ENCODE measurements around the gene VWA8.

The VWA8 gene

GRCh38 chr13:41802684-41803444, 158.0 kb downstream of the VWA8 start:
- no peak overlapping the region for H3K27ac ChIP-seq (ENCODE audit: low read depth, low read length)
- H3K27me3 ChIP-seq (ENCODE audit: insufficient read depth, low read length), result no peaks in the 10 kb centered on the region
- no peaks in the 10 kb centered on the region for H3K4me1 ChIP-seq (ENCODE audit: insufficient read depth, low read length)

GRCh38 chr13:41802043-41802683, 158.7 kb downstream of the VWA8 start:
- Histone ChIP-seq H3K9me3 (ENCODE audit: insufficient read depth, low read depth, low read length) (peaks cover 8% of the 10 kb centered on the region; the same call in 1 of the 2 replicates), H3K9ac (ENCODE audit: low read depth, low read length) (no peak overlapping the region), H3K36me3 (ENCODE audit: insufficient read depth, low read length) (peaks cover 12% of the 10 kb centered on the region; the same call in 1 of the 2 replicates), H3K4me3 (ENCODE audit: low read length) (no peak overlapping the region), H3K27ac (ENCODE audit: low read depth, low read length) (no peak overlapping the region), H3K4me1 (ENCODE audit: insufficient read depth, low read length) (no peaks in the 10 kb centered on the region), H3K27me3 (ENCODE audit: insufficient read depth, low read length) (no peaks in the 10 kb centered on the region)
- WGBS, result 93% methylated on average over 2 of the region's 2 CpGs

More at GRCh38 chr13:41802684-41803444, 158.0 kb downstream of the VWA8 start:
- Histone ChIP-seq H3K9ac (ENCODE audit: low read depth, low read length) (no peak overlapping the region), H3K36me3 (ENCODE audit: insufficient read depth, low read length) (peaks cover 12% of the 10 kb centered on the region; the same call in 1 of the 2 replicates), H3K9me3 (ENCODE audit: insufficient read depth, low read depth, low read length) (peaks cover 8% of the 10 kb centered on the region; the same call in 1 of the 2 replicates), H3K4me3 (ENCODE audit: low read length) (no peak overlapping the region)
- WGBS, result 75% methylated on average over 1 of the region's 1 CpG

GRCh38 chr13:41791056-41791455, 169.9 kb downstream of the VWA8 start:
- Histone ChIP-seq H3K36me3 (ENCODE audit: insufficient read depth, low read length) (peaks cover 4% of the 10 kb centered on the region; the same call in 1 of the 2 replicates), H3K27ac (ENCODE audit: low read depth, low read length) (no peak overlapping the region), H3K9ac (ENCODE audit: low read depth, low read length) (no peak overlapping the region), H3K4me3 (ENCODE audit: low read length) (no peak overlapping the region), H3K9me3 (ENCODE audit: insufficient read depth, low read depth, low read length) (no peaks in the 10 kb centered on the region), H3K27me3 (ENCODE audit: insufficient read depth, low read length) (no peaks in the 10 kb centered on the region), H3K4me1 (ENCODE audit: insufficient read depth, low read length) (no peaks in the 10 kb centered on the region)

GRCh38 chr13:41788552-41788951, 172.4 kb downstream of the VWA8 start:
- H3K9me3 ChIP-seq (ENCODE audit: insufficient read depth, low read depth, low read length), result no peaks in the 10 kb centered on the region
- H3K4me3 ChIP-seq (ENCODE audit: low read length), result no peak overlapping the region
- WGBS, result 93% methylated on average over 4 of the region's 4 CpGs
- H3K9ac ChIP-seq (ENCODE audit: low read depth, low read length), result no peak overlapping the region
- no peaks in the 10 kb centered on the region for H3K4me1 ChIP-seq (ENCODE audit: insufficient read depth, low read length)
- H3K27ac ChIP-seq (ENCODE audit: low read depth, low read length), result no peak overlapping the region
- no peaks in the 10 kb centered on the region for H3K27me3 ChIP-seq (ENCODE audit: insufficient read depth, low read length)
- peaks cover 4% of the 10 kb centered on the region; the same call in 1 of the 2 replicates for H3K36me3 ChIP-seq (ENCODE audit: insufficient read depth, low read length)

GRCh38 chr13:41785402-41786172, 175.3 kb downstream of the VWA8 start:
- Histone ChIP-seq H3K4me1 (ENCODE audit: insufficient read depth, low read length) (peaks cover 4% of the 10 kb centered on the region; the same call in 1 of the 2 replicates), H3K36me3 (ENCODE audit: insufficient read depth, low read length) (0 out of 2 replicates have a peak, but pooled peaks cover 2% of the 10 kb centered on the region), H3K4me3 (ENCODE audit: low read length) (no peak overlapping the region), H3K9ac (ENCODE audit: low read depth, low read length) (no peak overlapping the region), H3K27ac (ENCODE audit: low read depth, low read length) (no peak overlapping the region), H3K9me3 (ENCODE audit: insufficient read depth, low read depth, low read length) (no peaks in the 10 kb centered on the region), H3K27me3 (ENCODE audit: insufficient read depth, low read length) (no peaks in the 10 kb centered on the region)
- 83% methylated on average over 6 of the region's 6 CpGs for WGBS

- no peaks in the 10 kb centered on the region for H3K9me3 ChIP-seq (ENCODE audit: insufficient read depth, low read depth, low read length)
- H3K36me3 ChIP-seq (ENCODE audit: insufficient read depth, low read length), result 0 out of 2 replicates have a peak, but pooled peaks cover 2% of the 10 kb centered on the region
- 83% methylated on average over 1 of the region's 1 CpG for WGBS
- peaks cover 4% of the 10 kb centered on the region; the same call in 1 of the 2 replicates for H3K4me1 ChIP-seq (ENCODE audit: insufficient read depth, low read length)
- no peak overlapping the region for H3K27ac ChIP-seq (ENCODE audit: low read depth, low read length)
- no peak overlapping the region for H3K4me3 ChIP-seq (ENCODE audit: low read length)
- H3K9ac ChIP-seq (ENCODE audit: low read depth, low read length), result no peak overlapping the region
- no peaks in the 10 kb centered on the region for H3K27me3 ChIP-seq (ENCODE audit: insufficient read depth, low read length)
Measured at GRCh38 chr13:41782086-41782485, 178.8 kb downstream of the VWA8 start.

- Histone ChIP-seq H3K27me3 (ENCODE audit: insufficient read depth, low read length) (no peaks in the 10 kb centered on the region), H3K9ac (ENCODE audit: low read depth, low read length) (no peak overlapping the region), H3K4me1 (ENCODE audit: insufficient read depth, low read length) (peaks cover 4% of the 10 kb centered on the region; the same call in 1 of the 2 replicates), H3K36me3 (ENCODE audit: insufficient read depth, low read length) (no peaks in the 10 kb centered on the region), H3K4me3 (ENCODE audit: low read length) (no peak overlapping the region), H3K9me3 (ENCODE audit: insufficient read depth, low read depth, low read length) (no peaks in the 10 kb centered on the region), H3K27ac (ENCODE audit: low read depth, low read length) (no peak overlapping the region)
- WGBS, result 94% methylated on average over 4 of the region's 5 CpGs
Measured at GRCh38 chr13:41780715-41781706, 179.9 kb downstream of the VWA8 start.

GRCh38 chr13:41775251-41775650, 185.7 kb downstream of the VWA8 start:
- H3K4me3 ChIP-seq (ENCODE audit: low read length), result no peak overlapping the region
- H3K9ac ChIP-seq (ENCODE audit: low read depth, low read length), result no peak overlapping the region
- H3K27ac ChIP-seq (ENCODE audit: low read depth, low read length), result no peak overlapping the region
- H3K4me1 ChIP-seq (ENCODE audit: insufficient read depth, low read length), result no peaks in the 10 kb centered on the region
- H3K36me3 ChIP-seq (ENCODE audit: insufficient read depth, low read length), result no peaks in the 10 kb centered on the region
- 96% methylated on average over 2 of the region's 2 CpGs for WGBS
- H3K27me3 ChIP-seq (ENCODE audit: insufficient read depth, low read length), result no peaks in the 10 kb centered on the region
- H3K9me3 ChIP-seq (ENCODE audit: insufficient read depth, low read depth, low read length), result no peaks in the 10 kb centered on the region

- Histone ChIP-seq H3K27me3 (ENCODE audit: insufficient read depth, low read length) (no peaks in the 10 kb centered on the region), H3K27ac (ENCODE audit: low read depth, low read length) (no peak overlapping the region), H3K9me3 (ENCODE audit: insufficient read depth, low read depth, low read length) (no peaks in the 10 kb centered on the region), H3K9ac (ENCODE audit: low read depth, low read length) (no peak overlapping the region), H3K4me1 (ENCODE audit: insufficient read depth, low read length) (no peaks in the 10 kb centered on the region), H3K36me3 (ENCODE audit: insufficient read depth, low read length) (no peaks in the 10 kb centered on the region), H3K4me3 (ENCODE audit: low read length) (no peak overlapping the region)
Measured at GRCh38 chr13:41774605-41775218, 186.2 kb downstream of the VWA8 start.

- Histone ChIP-seq H3K9ac (ENCODE audit: low read depth, low read length) (no peak overlapping the region), H3K4me1 (ENCODE audit: insufficient read depth, low read length) (no peaks in the 10 kb centered on the region), H3K36me3 (ENCODE audit: insufficient read depth, low read length) (no peaks in the 10 kb centered on the region), H3K27me3 (ENCODE audit: insufficient read depth, low read length) (no peaks in the 10 kb centered on the region), H3K27ac (ENCODE audit: low read depth, low read length) (no peak overlapping the region), H3K9me3 (ENCODE audit: insufficient read depth, low read depth, low read length) (no peaks in the 10 kb centered on the region), H3K4me3 (ENCODE audit: low read length) (no peak overlapping the region)
- 100% methylated on average over 1 of the region's 1 CpG for WGBS
Measured at GRCh38 chr13:41767801-41768200, 193.1 kb downstream of the VWA8 start.
